Measurements from ENCODE around the gene SCFD1.

GRCh38 chr14:30580616-30581282 lies 41.4 kb upstream of the SCFD1 start:
- no peak for TF ChIP-seq CTCF (IDR thresholded peaks at IDR 0.05; ENCODE audit: low read depth, low read length, poor library complexity, severe bottlenecking)
- no peak for TF ChIP-seq EZH2phosphoT487 (IDR thresholded peaks at IDR 0.05; ENCODE audit: borderline replicate concordance, low read length)

All from DOHH2 (cell line).